Vagina (tissue), 2 donors: ENCODE results near the gene MYLK4.

Experiments
- CTCF ChIP-seq, 3 experiments: fragments of 450-650 bp in 2 of 3; fragments of 200-600 bp in 1 of 3; sonication (generic) in 1 of 3; IDR thresholded peaks; one replicate each; pipeline ENCODE4 v1.5.1; 2017 to 2019; ENCODE audit warnings: antibody characterized with exemption in 3 of 3, mild to moderate bottlenecking in 2 of 3, moderate library complexity in 2 of 3
- POLR2A ChIP-seq, 2 donors: fragments of 450-650 bp; IDR thresholded peaks; one replicate each; pipeline ENCODE4 v1.6.1; 2017; ENCODE audit warnings: antibody characterized with exemption in 2 of 2, mild to moderate bottlenecking in 2 of 2, moderate library complexity in 2 of 2

GRCh38 chr6:2783188-2783963 lies 32.7 kb upstream of the MYLK4 start:
- no peak for TF ChIP-seq POLR2A (IDR thresholded peaks at IDR 0.05)
- no peak for TF ChIP-seq CTCF (IDR thresholded peaks at IDR 0.05)
